ENCODE results near the gene CSF1.
"Not testable (repeated sequence)": the region's sequence is repeated elsewhere in the genome, so short reads cannot be mapped to it uniquely, and the experiment has no call there.

CSF1 gene

GRCh38 chr1:109919303-109919702, 8.7 kb downstream of the CSF1 start:
- no peak for DNase-seq (ENCODE audit: low spot score)

- DNase-seq (ENCODE audit: low spot score): not testable (repeated sequence)
These were observed 9.7 kb downstream of the CSF1 start for GRCh38 chr1:109920391-109920790.

DNA sequence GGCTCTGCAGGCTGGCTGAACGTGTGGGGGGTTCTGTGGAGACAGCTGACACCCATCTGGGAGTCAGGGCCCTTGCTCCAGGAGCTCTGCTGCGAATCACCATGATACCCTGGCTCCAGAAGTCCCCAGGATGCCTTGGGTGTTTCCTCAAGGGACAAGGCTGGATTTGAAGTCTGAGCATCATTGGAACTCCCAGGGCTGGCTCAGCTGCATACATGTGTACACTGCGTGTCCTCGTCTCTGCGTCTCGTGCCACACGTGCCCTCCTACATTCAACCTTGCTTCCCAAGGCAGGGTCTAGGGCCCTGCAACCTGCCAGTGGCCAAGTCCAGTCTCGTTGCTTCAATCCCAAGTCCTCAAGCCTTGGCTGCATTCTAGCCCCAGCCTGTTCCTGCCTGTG, 11.7 kb downstream of the CSF1 start:
- no peak for DNase-seq (ENCODE audit: low spot score)

DNA sequence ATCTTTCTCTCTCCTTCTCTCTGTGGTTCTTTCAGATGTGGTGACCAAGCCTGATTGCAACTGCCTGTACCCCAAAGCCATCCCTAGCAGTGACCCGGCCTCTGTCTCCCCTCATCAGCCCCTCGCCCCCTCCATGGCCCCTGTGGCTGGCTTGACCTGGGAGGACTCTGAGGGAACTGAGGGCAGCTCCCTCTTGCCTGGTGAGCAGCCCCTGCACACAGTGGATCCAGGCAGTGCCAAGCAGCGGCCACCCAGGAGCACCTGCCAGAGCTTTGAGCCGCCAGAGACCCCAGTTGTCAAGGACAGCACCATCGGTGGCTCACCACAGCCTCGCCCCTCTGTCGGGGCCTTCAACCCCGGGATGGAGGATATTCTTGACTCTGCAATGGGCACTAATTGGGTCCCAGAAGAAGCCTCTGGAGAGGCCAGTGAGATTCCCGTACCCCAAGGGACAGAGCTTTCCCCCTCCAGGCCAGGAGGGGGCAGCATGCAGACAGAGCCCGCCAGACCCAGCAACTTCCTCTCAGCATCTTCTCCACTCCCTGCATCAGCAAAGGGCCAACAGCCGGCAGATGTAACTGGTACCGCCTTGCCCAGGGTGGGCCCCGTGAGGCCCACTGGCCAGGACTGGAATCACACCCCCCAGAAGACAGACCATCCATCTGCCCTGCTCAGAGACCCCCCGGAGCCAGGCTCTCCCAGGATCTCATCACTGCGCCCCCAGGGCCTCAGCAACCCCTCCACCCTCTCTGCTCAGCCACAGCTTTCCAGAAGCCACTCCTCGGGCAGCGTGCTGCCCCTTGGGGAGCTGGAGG, 12.7 kb downstream of the CSF1 start:
- no peak for DNase-seq (ENCODE audit: low spot score)

- no peak for DNase-seq (ENCODE audit: low spot score)
These were observed 13.3 kb downstream of the CSF1 start for GRCh38 chr1:109923946-109924275.

- DNase-seq (ENCODE audit: low spot score): no peak
These were observed 13.7 kb downstream of the CSF1 start for GRCh38 chr1:109924316-109924715.

DNA sequence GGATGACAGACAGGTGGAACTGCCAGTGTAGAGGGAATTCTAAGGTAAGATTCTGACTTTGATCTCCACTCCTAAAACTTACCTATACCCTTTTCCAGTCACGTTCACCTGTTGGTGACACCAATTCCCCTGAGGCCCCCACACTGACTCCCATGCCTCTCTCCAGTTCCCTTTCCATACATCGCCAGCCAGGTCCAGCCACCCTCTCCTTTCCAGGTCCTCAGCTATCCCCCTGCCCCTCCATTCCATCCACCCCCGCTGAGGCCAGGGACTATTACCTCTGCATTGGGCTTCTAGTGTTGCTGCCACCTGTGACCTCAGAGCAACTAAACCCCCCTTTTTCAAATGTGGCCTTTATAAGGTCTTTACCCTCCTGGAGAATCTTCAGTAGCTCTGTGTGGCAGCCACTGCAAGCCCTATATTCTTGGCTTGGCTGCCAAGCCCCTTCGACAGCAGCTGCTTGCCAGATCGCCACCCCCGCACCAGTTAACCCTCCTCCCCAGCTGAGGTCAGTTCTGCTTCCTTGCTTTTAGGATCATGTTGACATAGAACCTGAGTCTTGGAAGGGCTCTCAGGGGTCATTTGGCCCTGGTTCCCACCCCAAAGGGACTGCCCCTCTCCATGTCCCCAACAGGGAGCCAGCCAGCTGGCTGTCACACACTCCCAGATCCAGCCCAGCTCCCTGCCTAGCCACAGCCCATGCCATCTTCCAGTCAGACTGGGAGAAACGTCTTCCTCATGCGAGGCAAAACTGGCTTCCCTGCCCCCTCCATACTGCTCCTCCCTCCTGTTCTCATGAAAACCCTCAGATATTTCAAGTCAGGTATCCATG, 14.7 kb downstream of the CSF1 start:
- no peak for DNase-seq (ENCODE audit: low spot score)

- DNase-seq (ENCODE audit: low spot score): peak; percentile 73
These were observed 16.1 kb downstream of the CSF1 start for GRCh38 chr1:109926662-109927300.

GRCh38 chr1:109927356-109927755, 16.7 kb downstream of the CSF1 start:
- no peak for DNase-seq (ENCODE audit: low spot score)

- DNase-seq (ENCODE audit: low spot score): no peak
These were observed 17.3 kb downstream of the CSF1 start for GRCh38 chr1:109927911-109928321.

GRCh38 chr1:109928591-109929111, 18.0 kb downstream of the CSF1 start:
- no peak for DNase-seq (ENCODE audit: low spot score)

- DNase-seq (ENCODE audit: low spot score): no peak
These were observed 18.5 kb downstream of the CSF1 start for GRCh38 chr1:109929170-109929569.

DNA sequence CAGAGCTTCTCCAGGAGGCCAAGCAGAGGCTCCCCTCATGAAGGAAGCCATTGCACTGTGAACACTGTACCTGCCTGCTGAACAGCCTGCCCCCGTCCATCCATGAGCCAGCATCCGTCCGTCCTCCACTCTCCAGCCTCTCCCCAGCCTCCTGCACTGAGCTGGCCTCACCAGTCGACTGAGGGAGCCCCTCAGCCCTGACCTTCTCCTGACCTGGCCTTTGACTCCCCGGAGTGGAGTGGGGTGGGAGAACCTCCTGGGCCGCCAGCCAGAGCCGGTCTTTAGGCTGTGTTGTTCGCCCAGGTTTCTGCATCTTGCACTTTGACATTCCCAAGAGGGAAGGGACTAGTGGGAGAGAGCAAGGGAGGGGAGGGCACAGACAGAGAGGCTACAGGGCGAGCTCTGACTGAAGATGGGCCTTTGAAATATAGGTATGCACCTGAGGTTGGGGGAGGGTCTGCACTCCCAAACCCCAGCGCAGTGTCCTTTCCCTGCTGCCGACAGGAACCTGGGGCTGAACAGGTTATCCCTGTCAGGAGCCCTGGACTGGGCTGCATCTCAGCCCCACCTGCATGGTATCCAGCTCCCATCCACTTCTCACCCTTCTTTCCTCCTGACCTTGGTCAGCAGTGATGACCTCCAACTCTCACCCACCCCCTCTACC, 19.1 kb downstream of the CSF1 start:
- DNase-seq (ENCODE audit: low spot score): no peak

GRCh38 chr1:109930252-109930993, 19.8 kb downstream of the CSF1 start:
- no peak for DNase-seq (ENCODE audit: low spot score)

- no peak for DNase-seq (ENCODE audit: low spot score)
These were observed 20.6 kb downstream of the CSF1 start for GRCh38 chr1:109931189-109931731.

DNA sequence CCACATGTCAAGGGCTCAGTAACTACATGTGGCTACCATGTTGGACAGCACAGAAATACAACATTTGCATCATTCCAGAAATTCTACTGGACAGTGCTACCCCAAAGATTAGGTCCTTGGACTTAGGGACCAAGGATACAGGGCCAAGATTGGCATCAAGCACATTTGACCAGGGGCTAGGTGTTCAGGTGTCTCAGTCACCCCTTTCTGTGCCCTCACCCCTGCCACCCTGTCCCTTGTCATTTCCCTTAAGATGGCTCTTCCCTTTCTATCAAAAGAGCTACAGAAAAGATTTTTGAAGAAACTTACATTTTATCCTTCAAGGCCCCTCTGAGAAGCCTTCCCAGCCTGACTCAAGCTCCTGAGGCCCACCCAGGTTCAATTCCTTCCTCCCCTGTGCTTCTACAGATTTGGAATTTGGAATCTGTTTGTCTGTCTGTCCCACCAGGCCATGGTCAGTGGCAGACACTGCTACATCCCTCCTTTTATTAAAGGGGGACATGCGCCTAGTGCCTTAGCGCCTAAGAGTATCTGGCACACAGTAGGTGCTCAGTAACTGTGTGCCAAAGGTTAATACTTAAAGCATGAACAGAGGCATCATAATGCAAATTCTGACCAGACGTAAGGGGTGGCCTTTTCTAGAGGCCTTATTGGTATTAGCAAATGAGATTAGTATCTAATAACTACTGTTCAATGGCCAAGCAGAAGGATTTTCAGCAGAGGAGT, 21.4 kb downstream of the CSF1 start:
- DNase-seq (ENCODE audit: low spot score): no peak

DNA sequence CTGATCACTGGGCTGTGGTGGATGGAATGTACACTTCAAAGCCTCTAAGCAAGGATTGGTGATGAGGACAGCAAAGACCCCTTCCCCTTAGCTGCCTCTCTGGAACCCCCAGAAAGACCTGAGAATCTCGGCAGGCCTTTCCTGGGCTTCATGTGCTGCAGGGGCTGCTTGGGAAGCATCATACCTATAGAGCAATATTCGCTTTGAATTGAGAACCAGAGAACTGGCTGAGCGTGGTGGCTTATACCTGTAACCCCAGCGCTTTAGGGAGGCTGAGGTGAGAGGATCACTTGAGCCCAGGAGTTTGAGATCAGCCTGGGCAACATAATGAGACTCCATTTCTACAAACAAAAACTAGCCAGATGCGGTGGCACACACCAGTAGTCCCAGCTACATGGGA, 22.0 kb downstream of the CSF1 start:
- no peak for DNase-seq (ENCODE audit: low spot score)

DNA sequence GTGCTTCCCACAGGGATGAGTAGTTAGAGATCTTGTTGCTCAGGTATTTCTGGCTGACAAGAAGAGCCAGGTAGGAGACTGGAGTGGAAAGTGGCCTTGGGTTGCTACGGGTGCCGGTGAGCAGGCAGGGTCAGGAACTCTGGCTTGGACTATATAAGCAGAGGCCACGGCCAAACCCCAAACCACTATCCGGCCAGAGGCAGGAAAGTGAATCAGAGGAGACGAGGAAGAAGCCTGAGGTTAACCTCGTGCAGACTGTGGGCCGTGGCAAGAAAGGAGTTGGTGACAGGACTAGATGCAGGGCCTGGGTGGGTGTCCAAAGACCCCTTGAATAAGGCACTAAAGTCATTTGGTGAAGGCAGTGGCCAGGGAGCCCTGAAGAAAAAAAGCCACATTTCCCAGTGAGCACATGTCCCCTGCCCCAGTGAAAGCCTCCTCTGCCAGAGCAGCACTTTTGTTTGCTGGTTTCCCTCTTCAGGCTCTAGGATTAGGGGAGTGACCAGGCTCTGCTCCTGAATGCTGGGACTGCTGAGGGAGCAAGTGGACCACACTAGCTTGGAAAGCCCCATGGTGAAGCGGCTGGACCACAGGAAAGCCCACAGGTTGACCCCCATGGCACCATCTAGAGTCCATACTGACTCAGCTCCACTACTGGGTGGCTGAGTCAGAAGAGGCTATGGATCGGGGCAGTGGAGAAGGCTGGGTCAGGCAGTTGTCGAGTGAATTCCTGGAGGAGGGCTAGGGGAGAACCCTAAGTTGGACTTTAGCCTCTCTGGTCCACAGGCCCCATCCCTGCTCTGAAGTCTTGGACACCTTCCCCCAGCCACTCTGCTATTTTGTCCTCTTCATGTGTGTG, 23.4 kb downstream of the CSF1 start:
- DNase-seq (ENCODE audit: low spot score): no peak

- no peak for DNase-seq (ENCODE audit: low spot score)
These were observed 24.8 kb downstream of the CSF1 start for GRCh38 chr1:109935451-109935900.
